Measurements from ENCODE around the gene DACH1.

GRCh38 chr13:71606818-71607217 lies 260.2 kb downstream of the DACH1 start:
- TF ChIP-seq CTCF (IDR thresholded peaks at IDR 0.05): no peak
- TF ChIP-seq EP300 (IDR thresholded peaks at IDR 0.05): no peak
- TF ChIP-seq POLR2A (IDR thresholded peaks at IDR 0.05): no peak

Data from tibial nerve (tissue), 4 donors.